Mesendoderm (in vitro differentiated cells): ENCODE results near the gene FAM209B.
"Not testable (repeated sequence)": the region's sequence is repeated elsewhere in the genome, so short reads cannot be mapped to it uniquely, and the experiment has no call there.

Source experiments
- DNase-seq: peaks from one replicate; pipeline ENCODE4 v3.0.0; 2013
- H2AK5ac ChIP-seq: 2 replicates; pipeline ENCODE4 v1.6.1; 2013; ENCODE audit warnings: low read length, inconsistent platforms
- H2BK120ac ChIP-seq: 2 replicates; pipeline ENCODE4 v1.6.1; 2013; ENCODE audit warnings: low read depth, mild to moderate bottlenecking, low read length, moderate library complexity, mixed read lengths
- H2BK15ac ChIP-seq: replicated peaks from 2 replicates; pipeline ENCODE4 v1.6.1; 2013; ENCODE audit warnings: low read depth, mild to moderate bottlenecking, moderate library complexity
- H2BK5ac ChIP-seq: 2 replicates; pipeline ENCODE4 v1.6.1; 2013; ENCODE audit warnings: low read length, inconsistent platforms
- H3K18ac ChIP-seq: 2 replicates; pipeline ENCODE4 v1.6.1; 2013; ENCODE audit warnings: mild to moderate bottlenecking, low read length, mixed read lengths
- H3K23ac ChIP-seq: one replicate; pipeline ENCODE4 v1.6.1; 2013; ENCODE audit warnings: low read length
- H3K27ac ChIP-seq: 2 replicates; pipeline ENCODE4 v1.5.1; 2013; ENCODE audit warnings: low read depth, mild to moderate bottlenecking, inconsistent platforms, low read length, moderate library complexity
- H3K27me3 ChIP-seq: 2 replicates; pipeline ENCODE4 v1.6.1; 2013; ENCODE audit warnings: low read length, control low read depth, mild to moderate bottlenecking, inconsistent platforms; ENCODE audit not compliant: insufficient read depth, poor library complexity
- H3K36me3 ChIP-seq: 2 replicates; pipeline ENCODE4 v1.6.1; 2013; ENCODE audit warnings: low read length, inconsistent platforms; ENCODE audit not compliant: control insufficient read depth, insufficient read depth
- H3K4ac ChIP-seq: one replicate; pipeline ENCODE4 v1.6.1; 2013; ENCODE audit warnings: low read depth, mild to moderate bottlenecking, low read length, moderate library complexity
- H3K4me1 ChIP-seq: 2 replicates; pipeline ENCODE4 v1.6.1; 2013; ENCODE audit warnings: low read depth, low read length, inconsistent platforms; ENCODE audit not compliant: control insufficient read depth
- H3K4me2 ChIP-seq: 2 replicates; pipeline ENCODE4 v1.6.1; 2013; ENCODE audit warnings: low read length
- H3K4me3 ChIP-seq: 2 replicates; pipeline ENCODE4 v1.5.1; 2013; ENCODE audit warnings: mild to moderate bottlenecking, low read length
- H3K56ac ChIP-seq: one replicate; pipeline ENCODE4 v1.6.1; 2013; ENCODE audit warnings: low read length
- H3K79me1 ChIP-seq: 2 replicates; pipeline ENCODE4 v1.6.1; 2013; ENCODE audit warnings: low read length, inconsistent platforms
- H3K79me2 ChIP-seq: 2 replicates; pipeline ENCODE4 v1.6.1; 2013; ENCODE audit warnings: mild to moderate bottlenecking, low read length; ENCODE audit not compliant: control insufficient read depth, insufficient read depth
- H3K9ac ChIP-seq: 2 replicates; pipeline ENCODE4 v1.6.1; 2013; ENCODE audit warnings: low read length, inconsistent platforms
- H4K5ac ChIP-seq: one replicate; pipeline ENCODE4 v1.6.1; 2013; ENCODE audit warnings: low read length
- H4K8ac ChIP-seq: one replicate; pipeline ENCODE4 v1.6.1; 2013; ENCODE audit warnings: low read depth, mild to moderate bottlenecking, control low read depth, low read length, moderate library complexity
- WGBS: extraction: QIAGEN DNeasy Blood & Tissue Kit; methylation state at CpG from one replicate; pipeline ENCODE4 v1.1.7; 2013; ENCODE audit warnings: low lambda C conversion rate, missing lambda C conversion rate; ENCODE audit not compliant: insufficient coverage; ENCODE audit errors: extremely low coverage; 5-methylcytosine and 5-hydroxymethylcytosine counted together

The FAM209B gene

DNA sequence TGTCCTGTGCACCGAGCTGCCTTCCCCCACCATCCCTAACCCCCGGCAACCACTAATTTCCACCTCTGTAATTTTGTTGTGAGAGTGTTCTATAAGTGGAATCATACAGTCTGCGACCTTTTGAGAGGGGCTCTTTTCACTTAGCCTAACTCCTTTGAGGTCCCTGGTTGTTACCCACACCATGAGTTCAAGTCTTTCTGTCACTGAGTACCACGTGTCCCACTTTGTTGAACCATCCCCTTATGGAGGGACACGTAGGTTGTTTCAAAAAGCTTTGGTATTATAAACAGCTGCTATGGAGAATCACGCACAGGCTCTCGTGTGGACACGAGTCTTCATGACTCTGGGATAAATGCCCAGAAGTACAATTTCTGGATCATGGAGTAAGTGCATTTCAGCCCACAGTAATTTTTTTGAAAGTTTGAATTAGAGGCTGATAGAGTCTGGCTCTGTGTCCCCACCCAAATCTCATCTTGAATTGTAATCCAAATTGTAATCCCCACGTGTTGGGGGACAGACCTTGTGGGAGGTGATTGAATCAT, 9.5 kb downstream of the FAM209B start:
- H2BK120ac ChIP-seq = no peak overlapping the region
- no peak overlapping the region for H3K56ac ChIP-seq
- H2BK5ac ChIP-seq = no peak overlapping the region
- no peaks in the 10 kb centered on the region for H3K79me1 ChIP-seq
- no peaks in the 10 kb centered on the region for H3K36me3 ChIP-seq
- H3K79me2 ChIP-seq = no peaks in the 10 kb centered on the region
- H3K27me3 ChIP-seq = no peaks in the 10 kb centered on the region
- no peaks in the 10 kb centered on the region for H3K4me1 ChIP-seq
- H4K8ac ChIP-seq = no peak overlapping the region
- H2AK5ac ChIP-seq = no peak overlapping the region
- no peak overlapping the region for H3K18ac ChIP-seq
- H3K4me3 ChIP-seq = no peak overlapping the region
- H3K4me2 ChIP-seq = no peak overlapping the region
- no peak overlapping the region for H3K23ac ChIP-seq
- WGBS = no CpG with 5 or more reads among the region's 9 CpGs
- no peak for DNase-seq
- H2BK15ac ChIP-seq = no peak overlapping the region
- H3K4ac ChIP-seq = no peak overlapping the region
- H4K5ac ChIP-seq = no peak overlapping the region
- no peak overlapping the region for H3K9ac ChIP-seq
- no peak overlapping the region for H3K27ac ChIP-seq

DNA sequence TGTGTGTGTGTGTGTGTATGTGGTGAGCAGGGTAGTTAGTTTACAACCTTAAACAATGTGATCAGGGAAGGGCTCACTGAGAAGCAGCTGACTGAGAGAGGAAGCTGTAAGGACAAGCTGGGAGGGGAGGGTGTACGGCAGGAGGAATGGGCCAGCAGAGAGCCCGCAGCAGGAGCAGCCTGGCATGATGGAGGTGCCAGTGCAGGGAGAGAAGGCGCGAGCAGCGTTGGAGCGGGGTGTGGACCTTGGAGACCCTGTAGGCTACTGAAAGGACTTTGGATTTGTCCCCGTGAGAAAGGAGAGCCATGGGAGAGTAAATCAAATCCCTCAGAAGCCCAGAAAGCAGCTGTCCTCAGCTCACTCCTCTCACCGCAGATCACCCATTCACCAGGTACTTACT, 18.5 kb downstream of the FAM209B start:
- Histone ChIP-seq H3K4me1 (no peaks in the 10 kb centered on the region), H3K56ac (no peak overlapping the region), H3K27ac (no peak overlapping the region), H3K23ac (peak overlapping the region; percentile 24), H2BK5ac (no peak overlapping the region), H3K4me3 (no peak overlapping the region), H3K27me3 (no peaks in the 10 kb centered on the region), H3K4me2 (no peak overlapping the region), H3K79me2 (no peaks in the 10 kb centered on the region), H3K79me1 (no peaks in the 10 kb centered on the region), H3K9ac (no peak overlapping the region), H2BK120ac (no peak overlapping the region), H2AK5ac (no peak overlapping the region), H4K8ac (no peak overlapping the region), H3K36me3 (no peaks in the 10 kb centered on the region), H4K5ac (no peak overlapping the region), H2BK15ac (no peak overlapping the region), H3K4ac (no peak overlapping the region), H3K18ac (no peak overlapping the region)
- no peak for DNase-seq
- no CpG with 5 or more reads among the region's 8 CpGs for WGBS

DNA sequence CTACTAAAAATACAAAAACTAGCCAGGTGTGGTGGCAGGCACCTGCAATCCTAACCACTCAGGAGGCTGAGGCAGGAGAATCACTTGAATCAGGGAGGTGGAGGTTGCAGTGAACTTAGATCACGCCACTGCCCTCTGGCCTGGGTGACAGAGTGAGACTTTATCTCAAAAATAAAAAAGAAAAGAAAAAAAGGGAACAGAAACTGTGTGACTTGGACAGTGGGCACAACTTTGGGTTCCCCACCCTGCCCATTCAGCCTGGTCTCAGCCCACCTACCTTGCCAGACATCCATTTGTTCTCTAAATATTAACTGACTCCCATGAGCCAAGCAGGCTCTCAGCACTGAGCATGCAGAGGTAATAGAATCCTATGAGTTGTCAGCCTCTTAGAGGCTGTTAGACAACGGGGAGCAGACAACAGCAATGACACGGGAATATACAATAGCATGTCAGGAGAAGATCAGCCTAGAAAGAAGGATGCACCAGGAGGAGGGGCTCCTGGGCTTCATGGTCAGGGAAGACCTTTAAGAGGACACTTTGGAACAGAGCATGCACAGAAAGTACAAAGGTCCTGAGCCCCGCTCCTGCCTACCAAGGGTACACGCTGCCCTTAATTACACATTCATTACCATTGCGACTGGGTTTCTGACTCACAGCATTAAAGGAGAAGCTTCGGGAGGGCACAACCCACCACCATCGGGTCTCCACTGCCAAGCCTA, 20.0 kb downstream of the FAM209B start:
- no peak for DNase-seq
- Histone ChIP-seq H3K27ac (no peak overlapping the region), H3K9ac (no peak overlapping the region), H3K4me3 (no peak overlapping the region), H3K79me1 (no peaks in the 10 kb centered on the region), H3K4ac (no peak overlapping the region), H3K56ac (no peak overlapping the region), H2BK15ac (no peak overlapping the region), H3K79me2 (no peaks in the 10 kb centered on the region), H4K8ac (no peak overlapping the region), H2AK5ac (no peak overlapping the region), H3K36me3 (no peaks in the 10 kb centered on the region), H3K27me3 (no peaks in the 10 kb centered on the region), H3K4me2 (no peak overlapping the region), H3K23ac (no peak overlapping the region), H3K18ac (no peak overlapping the region), H4K5ac (no peak overlapping the region), H2BK5ac (no peak overlapping the region), H2BK120ac (no peak overlapping the region), H3K4me1 (no peaks in the 10 kb centered on the region)
- WGBS = no CpG with 5 or more reads among the region's 8 CpGs

DNA sequence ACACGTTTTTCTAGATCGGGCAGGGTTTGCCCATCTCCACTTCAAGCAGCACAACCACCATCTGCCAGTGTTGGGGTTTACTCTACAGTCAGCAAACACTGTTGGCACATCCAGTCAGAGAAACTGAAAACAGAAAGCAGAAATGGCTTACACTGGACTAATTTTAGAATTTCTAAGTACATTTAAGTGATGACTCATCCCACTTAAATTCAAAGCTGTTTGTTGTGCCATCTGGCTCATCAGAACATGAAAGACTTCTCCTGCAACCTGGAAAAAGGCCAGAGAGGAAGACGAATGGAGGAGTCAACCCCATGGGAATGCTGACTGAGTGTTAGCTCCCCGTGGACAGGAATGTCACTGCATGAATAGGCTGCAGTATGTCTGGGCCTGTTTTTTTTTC, 21.8 kb downstream of the FAM209B start:
- Histone ChIP-seq H3K18ac (no peak overlapping the region), H3K4me1 (no peaks in the 10 kb centered on the region), H3K36me3 (no peaks in the 10 kb centered on the region), H3K9ac (no peak overlapping the region), H3K56ac (no peak overlapping the region), H2BK120ac (no peak overlapping the region), H3K27ac (no peak overlapping the region), H3K27me3 (no peaks in the 10 kb centered on the region), H4K5ac (no peak overlapping the region), H3K4me2 (no peak overlapping the region), H2AK5ac (no peak overlapping the region), H3K79me2 (no peaks in the 10 kb centered on the region), H4K8ac (no peak overlapping the region), H3K23ac (no peak overlapping the region), H3K4me3 (no peak overlapping the region), H2BK5ac (no peak overlapping the region), H3K4ac (no peak overlapping the region), H3K79me1 (no peaks in the 10 kb centered on the region), H2BK15ac (no peak overlapping the region)
- DNase-seq = peak; percentile 64
- WGBS = no CpG with 5 or more reads among the region's 4 CpGs

DNA sequence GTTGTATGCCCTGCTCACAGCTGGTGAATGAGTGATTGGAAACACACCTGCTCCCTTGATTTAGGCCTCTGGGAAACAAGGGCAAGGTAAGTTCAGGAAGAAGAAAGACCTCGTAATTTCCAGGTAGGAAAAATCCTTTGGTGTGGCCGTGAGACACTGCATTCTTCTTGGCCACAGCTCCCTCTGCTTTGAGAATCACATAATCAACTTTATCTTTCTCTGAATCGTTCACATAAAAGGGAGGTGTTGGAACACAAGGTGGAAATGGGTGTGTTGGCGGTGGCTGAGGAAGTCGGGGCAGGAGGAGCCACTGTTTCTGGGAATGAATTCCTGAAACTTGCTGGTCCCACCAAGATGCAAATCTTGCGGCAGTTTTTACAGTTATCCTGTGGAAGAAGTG, 25.9 kb downstream of the FAM209B start:
- Histone ChIP-seq H2AK5ac (no peak overlapping the region), H3K27me3 (no peaks in the 10 kb centered on the region), H3K56ac (no peak overlapping the region), H3K27ac (no peak overlapping the region), H4K8ac (no peak overlapping the region), H3K4me1 (no peaks in the 10 kb centered on the region), H3K79me1 (no peaks in the 10 kb centered on the region), H3K23ac (no peak overlapping the region), H2BK15ac (no peak overlapping the region), H3K36me3 (no peaks in the 10 kb centered on the region), H3K4me3 (no peak overlapping the region), H3K18ac (no peak overlapping the region), H3K79me2 (no peaks in the 10 kb centered on the region), H2BK5ac (no peak overlapping the region), H3K4ac (no peak overlapping the region), H3K9ac (no peak overlapping the region), H4K5ac (no peak overlapping the region), H2BK120ac (no peak overlapping the region), H3K4me2 (no peak overlapping the region)
- WGBS = no CpG with 5 or more reads among the region's 6 CpGs
- no peak for DNase-seq

DNA sequence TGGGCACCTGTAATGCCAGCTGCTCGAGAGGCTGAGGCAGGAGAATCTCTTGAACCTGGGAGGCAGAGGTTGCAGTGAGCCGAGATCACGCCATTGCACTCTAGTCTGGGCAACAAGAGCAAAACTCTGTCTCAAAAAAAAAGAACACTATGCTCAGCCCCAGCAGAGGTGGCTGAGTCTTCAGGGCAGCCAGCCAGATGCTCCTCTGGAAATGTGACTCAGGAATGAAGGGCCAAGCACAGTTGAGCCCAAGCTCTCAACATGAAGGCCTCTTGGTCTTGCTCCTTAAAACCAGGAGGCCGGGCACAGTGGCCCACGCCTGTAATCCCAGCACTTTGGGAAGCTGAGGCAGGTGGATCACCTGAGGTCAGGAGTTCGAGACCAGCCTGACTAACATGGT, 31.5 kb downstream of the FAM209B start:
- not testable (repeated sequence) for H2BK5ac ChIP-seq, H3K4me2 ChIP-seq, H4K8ac ChIP-seq, H2AK5ac ChIP-seq, H3K4me1 ChIP-seq, H2BK15ac ChIP-seq, H3K9ac ChIP-seq, H3K36me3 ChIP-seq, H3K79me2 ChIP-seq, H3K4ac ChIP-seq, H3K18ac ChIP-seq, H4K5ac ChIP-seq, H3K4me3 ChIP-seq, H2BK120ac ChIP-seq, DNase-seq, H3K27me3 ChIP-seq, H3K79me1 ChIP-seq, H3K27ac ChIP-seq, H3K56ac ChIP-seq, H3K23ac ChIP-seq
- WGBS = no CpG with 5 or more reads among the region's 6 CpGs
